ENCODE results near the gene NXT2.
"Not testable (repeated sequence)": the region's sequence is repeated elsewhere in the genome, so short reads cannot be mapped to it uniquely, and the experiment has no call there.

- not testable (repeated sequence) for TF ChIP-seq EZH2, MAX (IDR thresholded peaks at IDR 0.05)
These were observed 2.4 kb downstream of the NXT2 start for GRCh38 chrX:109539007-109539406.

Data from HCT116 (cell line).